Heart right ventricle (tissue), 16 donors: ENCODE measurements around the gene ADAMTS14. TPM values are rescaled to one million over a fixed set of nuclear protein-coding genes. Genes with fewer than 3 reads are reported as not detected.
"Not testable (repeated sequence)": the region's sequence is repeated elsewhere in the genome, so short reads cannot be mapped to it uniquely, and the experiment has no call there.

Source experiments
- ATAC-seq, 8 donors: fragments of 200-7000 bp; cut with Tn5 transposase; one replicate each; pipeline ENCODE4 v1.9.1; 2020; ENCODE audit warnings: mild to moderate bottlenecking in 8 of 8, moderate library complexity in 8 of 8, moderate number of reproducible peaks in 1 of 8
- DNase-seq, 2 donors: peaks; one replicate each; pipeline ENCODE4 v3.0.0-alpha.2; 2020
- H3K27ac ChIP-seq, 10 donors: fragments of 200-600 bp; sonication (generic) in 2 of 10; one replicate each; pipeline versions ENCODE4 v1.5.0 to v1.8.0; 2020 to 2022; ENCODE audit warnings: mild to moderate bottlenecking in 3 of 10
- H3K27me3 ChIP-seq, 7 donors: fragments of 200-600 bp; one replicate each; pipeline ENCODE4 v1.8.0; 2021 to 2022; ENCODE audit warnings: mild to moderate bottlenecking in 2 of 7
- H3K36me3 ChIP-seq, 9 donors: fragments of 200-600 bp; sonication (generic) in 1 of 9; one replicate each; pipeline versions ENCODE4 v1.5.0 to v1.8.0; 2020 to 2022; ENCODE audit warnings: mild to moderate bottlenecking in 2 of 9
- H3K4me1 ChIP-seq, 9 donors: fragments of 200-600 bp; sonication (generic) in 1 of 9; one replicate each; pipeline versions ENCODE4 v1.5.0 to v1.8.0; 2020 to 2022; ENCODE audit warnings: mild to moderate bottlenecking in 4 of 9
- H3K4me3 ChIP-seq, 10 donors: fragments of 200-600 bp; sonication (generic) in 2 of 10; one replicate each; pipeline versions ENCODE4 v1.5.0 to v1.8.0; 2020 to 2022; ENCODE audit warnings: mild to moderate bottlenecking in 7 of 10, moderate library complexity in 2 of 10
- H3K9me3 ChIP-seq, 11 donors: fragments of 200-600 bp in 10 of 11; sonication (generic) in 2 of 11; one replicate each; pipeline versions ENCODE4 v1.5.0 to v1.8.0; 2013 to 2022; ENCODE audit warnings: mild to moderate bottlenecking in 2 of 11, control low read depth in 1 of 11, moderate library complexity in 1 of 11
- WGBS, 2 donors: extraction: QIAGEN DNeasy Blood & Tissue Kit; methylation state at CpG; one replicate each; pipeline ENCODE4 v1.1.7; 2013; ENCODE audit warnings: inconsistent platforms in 1 of 2; 5-methylcytosine and 5-hydroxymethylcytosine counted together
- intact Hi-C, 10 donors: fragments of 100-400 bp; cut with DNase I; formaldehyde crosslinking; loops; one replicate each; pipeline versions ENCODE4 v1.11.1 to v1.14.2; 2022
- polyA plus RNA-seq, 2 donors: library from polyadenylated mRNA; stranded (reverse); fragments of 200-250 nt; gene quantifications; one replicate each; pipeline ENCODE4 v1.2.3, GENCODE V29; 2013
- total RNA-seq, 10 donors: library from RNA; stranded (reverse); fragmentation: NEBNext Ultra II Directional in 3 of 10; extraction: Animal tissue kit (Norgen Biotek cat#: 25700) in 3 of 10; gene quantifications; one replicate each; pipeline versions ENCODE4 v1.2.1 to v1.2.4, GENCODE V29; 2021 to 2023
- TF ChIP-seq, protein P1 (sequence below), 9 donors: fragments of 200-600 bp; sonication (generic) in 2 of 9; IDR thresholded peaks; one replicate each; pipeline versions ENCODE4 v1.5.0 to v1.8.0; 2021 to 2022; ENCODE audit warnings: antibody characterized with exemption in 9 of 9, mild to moderate bottlenecking in 5 of 9, moderate library complexity in 1 of 9
- donor health status: Arrhythmogenic right ventricular cardiomyopathy.
- donor health status: ischemic (EF 13 %, LVEDD 7.1; RV severe dilation, severe dysfunction).
- donor health status: healthy with polysubstance abuse.
- donor health status: DM: no; HTN: yes; CAD: no.
- donor health status: DM: no; HTN: no; CAD: no.
- donor health status: ischemic (EF 25% LVEDD 6.9; RV normal size, moderate dysfunction).
- donor health status: ischemic (EF 25% LVEDD 5.7; RV mildly dilated, moderate dysfunction).
- donor health status: healthy.
- donor health status: DM: yes; HTN: yes; CAD: no.
- donor health status: Ischemic cardiomyopathy.
- donor health status: ischemic (EF 35%, LVEDD 5.7; RV mildly dilated, moderate dysfunction).
- donor health status: nonischemic (EF 11% LVEDD 7.7; RV severe dilation, severe dysfunction).
- donor health status: DM: yes; HTN: yes; CAD: no.
- donor health status: PGD.
- donor health status: ischemic (EF 29% LVEDD 5.4; RV normal size, mild dysfunction).
- donor health status: nonischemic (EF 23%, LVEDD 6.1; RV moderate dilation, normal function).

The ADAMTS14 gene
- total and polyA plus RNA-seq, 12 donors, result 0.08 to 1.4 (median 0.57) TPM

DNA sequence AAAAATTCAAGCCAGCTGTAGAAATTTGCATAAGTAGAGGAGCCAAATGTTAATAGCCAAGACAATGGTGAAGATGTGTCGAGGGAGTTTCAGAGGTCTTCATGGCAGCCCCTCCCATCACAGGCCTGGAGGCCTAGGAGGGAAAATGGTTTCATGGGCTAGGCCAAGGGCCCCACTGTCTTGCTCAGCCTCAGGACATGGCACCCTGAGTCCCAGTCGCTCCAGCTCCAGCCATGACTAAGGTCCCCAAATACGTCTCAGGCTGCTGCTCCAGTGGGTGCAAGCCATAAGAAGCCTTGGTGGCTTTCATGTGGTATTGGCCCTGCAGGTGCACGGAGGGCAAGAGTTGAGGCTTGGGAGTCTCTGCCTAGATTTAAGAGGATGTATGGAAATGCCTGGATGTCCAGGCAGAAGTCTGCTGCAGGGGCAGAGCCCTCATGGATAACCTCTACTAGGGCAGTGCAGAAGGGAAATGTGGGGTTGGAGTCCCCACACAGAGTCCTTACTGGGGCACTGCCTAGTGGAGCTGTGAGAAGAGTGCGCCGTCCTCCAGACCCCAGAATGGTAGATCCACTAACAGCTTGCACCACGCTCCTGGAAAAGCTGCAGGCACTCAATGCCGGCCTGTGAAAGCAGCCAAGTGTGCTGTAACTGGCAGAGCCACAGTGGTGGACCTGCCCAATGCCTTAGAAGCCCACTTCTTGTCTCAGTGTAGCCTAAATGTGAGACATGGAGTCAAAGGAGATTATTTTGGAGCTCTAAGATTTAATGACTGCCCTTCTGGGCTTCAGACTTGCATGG is 93.7 kb downstream of the ADAMTS14 start:
- no peak overlapping the region for H3K27ac ChIP-seq
- ATAC-seq, result no peak
- H3K36me3 ChIP-seq, result no peaks in the 10 kb centered on the region
- no peaks in the 10 kb centered on the region for H3K4me1 ChIP-seq
- intact Hi-C loops, result no loop called here
- TF ChIP-seq, protein P1, sequence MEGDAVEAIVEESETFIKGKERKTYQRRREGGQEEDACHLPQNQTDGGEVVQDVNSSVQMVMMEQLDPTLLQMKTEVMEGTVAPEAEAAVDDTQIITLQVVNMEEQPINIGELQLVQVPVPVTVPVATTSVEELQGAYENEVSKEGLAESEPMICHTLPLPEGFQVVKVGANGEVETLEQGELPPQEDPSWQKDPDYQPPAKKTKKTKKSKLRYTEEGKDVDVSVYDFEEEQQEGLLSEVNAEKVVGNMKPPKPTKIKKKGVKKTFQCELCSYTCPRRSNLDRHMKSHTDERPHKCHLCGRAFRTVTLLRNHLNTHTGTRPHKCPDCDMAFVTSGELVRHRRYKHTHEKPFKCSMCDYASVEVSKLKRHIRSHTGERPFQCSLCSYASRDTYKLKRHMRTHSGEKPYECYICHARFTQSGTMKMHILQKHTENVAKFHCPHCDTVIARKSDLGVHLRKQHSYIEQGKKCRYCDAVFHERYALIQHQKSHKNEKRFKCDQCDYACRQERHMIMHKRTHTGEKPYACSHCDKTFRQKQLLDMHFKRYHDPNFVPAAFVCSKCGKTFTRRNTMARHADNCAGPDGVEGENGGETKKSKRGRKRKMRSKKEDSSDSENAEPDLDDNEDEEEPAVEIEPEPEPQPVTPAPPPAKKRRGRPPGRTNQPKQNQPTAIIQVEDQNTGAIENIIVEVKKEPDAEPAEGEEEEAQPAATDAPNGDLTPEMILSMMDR (IDR thresholded peaks at IDR 0.05), result no peak
- DNase-seq, result no peak
- WGBS, 2 donors, result 96 to 98% methylated on average over 8 of the region's 8 CpGs
- H3K4me3 ChIP-seq, result no peak overlapping the region
- peaks cover 0 to 15% (median 0%) of the 10 kb centered on the region in 7 donors for H3K27me3 ChIP-seq
- H3K9me3 ChIP-seq, result peaks cover 0 to 10% (median 0%) of the 10 kb centered on the region in 11 donors

DNA sequence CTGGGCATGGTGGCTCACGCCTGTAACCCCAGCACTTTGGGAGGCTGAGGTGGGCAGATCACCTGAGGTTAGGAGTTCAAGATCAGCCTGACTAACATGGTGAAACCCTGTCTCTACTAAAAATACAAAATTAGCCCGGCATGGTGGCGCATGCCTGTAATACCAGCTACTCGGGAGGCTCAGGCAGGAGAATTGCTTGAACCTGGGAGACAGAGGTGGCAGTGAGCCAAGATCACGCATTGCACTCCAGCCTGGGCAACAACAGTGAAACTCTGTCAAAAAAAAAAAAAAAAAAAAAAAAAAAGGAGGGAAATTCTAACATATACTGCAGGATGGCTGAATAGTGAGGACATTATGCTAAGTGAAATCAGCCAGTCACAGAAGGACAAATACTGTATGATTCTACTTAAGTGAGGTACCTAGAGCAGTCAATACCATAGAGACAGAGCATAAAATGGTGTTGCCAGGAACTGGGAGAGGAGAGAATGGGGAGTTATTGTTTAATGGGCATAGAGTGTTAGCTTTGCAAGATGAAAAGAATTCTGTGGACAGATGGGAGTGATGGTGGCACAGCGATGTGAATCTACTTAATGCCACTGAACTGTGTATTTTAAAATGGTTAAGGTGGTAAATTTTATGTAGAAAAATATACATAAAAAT is 95.8 kb downstream of the ADAMTS14 start:
- H3K36me3 ChIP-seq, H3K4me1 ChIP-seq, intact Hi-C loops, ATAC-seq, DNase-seq, H3K4me3 ChIP-seq, H3K27ac ChIP-seq: not testable (repeated sequence)
- Histone ChIP-seq H3K27me3 (peaks cover 0 to 15% (median 0%) of the 10 kb centered on the region in 7 donors), H3K9me3 (peaks cover 0 to 10% (median 0%) of the 10 kb centered on the region in 11 donors)
- WGBS, 2 donors, result 83 to 84% methylated on average over 6 of the region's 6 CpGs

DNA sequence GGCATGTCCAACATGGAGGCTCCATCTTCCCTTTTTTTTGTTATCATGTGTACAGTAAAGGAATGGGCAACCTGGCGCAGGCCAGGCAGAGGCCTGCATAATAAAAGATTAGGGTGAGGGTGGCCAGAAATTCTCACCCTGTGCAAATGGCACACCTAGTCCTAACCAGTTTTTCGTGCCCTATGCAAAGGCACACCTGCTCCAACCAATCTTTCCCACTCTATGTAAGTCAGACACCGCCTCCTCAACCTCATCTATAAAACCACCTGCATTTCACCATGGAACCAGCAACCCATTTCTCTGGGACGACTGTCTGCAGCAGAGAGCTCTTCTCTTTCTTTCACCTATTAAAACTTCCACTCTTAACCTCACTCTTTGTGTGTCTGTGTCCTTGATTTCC is 96.8 kb downstream of the ADAMTS14 start:
- Histone ChIP-seq H3K36me3 (no peaks in the 10 kb centered on the region), H3K4me1 (no peaks in the 10 kb centered on the region), H3K27me3 (peaks cover 0 to 15% (median 0%) of the 10 kb centered on the region in 7 donors), H3K4me3 (no peak overlapping the region), H3K27ac (no peak overlapping the region), H3K9me3 (peaks cover 0 to 10% (median 0%) of the 10 kb centered on the region in 11 donors)
- TF ChIP-seq, protein P1 (IDR thresholded peaks at IDR 0.05), result no peak
- DNase-seq (no peak), ATAC-seq (no peak)
- WGBS, 2 donors, result 89 to 92% methylated on average over 4 of the region's 4 CpGs
- intact Hi-C loops, result no loop called here

DNA sequence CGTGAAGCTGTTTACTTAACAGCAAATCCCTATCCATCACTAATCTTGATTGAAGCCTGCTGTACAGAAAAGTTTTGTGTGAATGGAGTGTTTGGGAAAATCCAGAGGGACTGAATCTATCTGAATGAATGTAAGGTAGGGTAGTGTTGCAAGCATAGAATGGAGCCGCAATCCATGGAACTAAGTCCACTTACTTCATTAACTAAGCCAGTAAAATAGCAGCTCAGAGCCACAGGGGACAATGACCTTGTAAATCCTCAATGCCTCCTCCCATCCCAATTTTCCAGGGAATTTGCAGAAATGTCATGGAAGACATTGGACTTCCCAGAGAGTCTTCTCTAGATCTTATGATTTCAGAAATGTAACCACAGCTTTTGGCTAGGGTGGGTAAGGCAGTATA is 97.7 kb downstream of the ADAMTS14 start:
- H3K4me3 ChIP-seq, result no peak overlapping the region
- H3K9me3 ChIP-seq, result peaks cover 0 to 10% (median 0%) of the 10 kb centered on the region in 11 donors
- H3K27ac ChIP-seq, result no peak overlapping the region
- no peaks in the 10 kb centered on the region for H3K4me1 ChIP-seq
- WGBS, 2 donors, result 88% methylated on average over 2 of the region's 2 CpGs
- DNase-seq, result no peak
- no peak for ATAC-seq
- intact Hi-C loops, result no loop called here
- TF ChIP-seq, protein P1 (IDR thresholded peaks at IDR 0.05), result no peak
- no peaks in the 10 kb centered on the region for H3K36me3 ChIP-seq
- H3K27me3 ChIP-seq, result peaks cover 0 to 12% (median 0%) of the 10 kb centered on the region in 7 donors

DNA sequence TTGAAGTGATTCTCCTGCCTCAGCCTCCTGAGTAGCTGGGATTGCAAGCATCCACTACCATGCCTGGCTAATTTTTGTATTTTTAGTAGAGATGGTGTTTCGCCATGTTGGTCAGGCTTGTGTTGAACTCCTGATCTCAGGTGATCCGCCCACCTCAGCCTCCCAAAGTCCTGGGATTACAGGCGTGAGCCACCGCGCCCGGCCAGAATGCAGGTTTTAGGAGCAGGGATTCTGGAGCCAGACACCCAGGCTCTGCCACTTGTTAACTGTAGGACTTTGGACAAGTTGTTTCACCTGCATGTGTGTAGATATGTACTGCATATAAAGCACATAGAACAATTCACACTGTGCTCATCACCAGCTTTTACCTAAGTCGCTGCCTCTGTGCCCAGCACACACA is 98.2 kb downstream of the ADAMTS14 start:
- ATAC-seq, DNase-seq, H3K4me3 ChIP-seq, H3K4me1 ChIP-seq, H3K27me3 ChIP-seq, H3K9me3 ChIP-seq, intact Hi-C loops, H3K36me3 ChIP-seq, H3K27ac ChIP-seq: not testable (repeated sequence)
- 93 to 97% methylated on average over 7 of the region's 7 CpGs for WGBS, 2 donors
